Measurements from ENCODE around the gene WLS. TPM values are rescaled to one million over a fixed set of nuclear protein-coding genes. Genes with fewer than 3 reads are reported as not detected.

The WLS gene
- total RNA-seq, 1 donor from 2014 or later = not detected

- no peak for DNase-seq
- Mint-ChIP-seq H3K4me1 (peaks cover 23% of the 10 kb centered on the region), H3K36me3 (ENCODE audit: low read depth) (no peaks in the 10 kb centered on the region), H3K27me3 (peaks cover 52% of the 10 kb centered on the region), H3K4me3 (peak overlapping the region; percentile 69), H3K9me3 (no peaks in the 10 kb centered on the region), H3K27ac (no peak overlapping the region)
- CTCF ChIA-PET = no interaction called here
- intact Hi-C loops (cut with micrococcal nuclease) = no loop called here
- POLR2A ChIA-PET = no interaction called here
- ATAC-seq (ENCODE audit: low read depth) = no peak
- no peak for TF ChIP-seq CTCF (IDR thresholded peaks at IDR 0.05)
Measured at GRCh38 chr1:68231627-68232288, 565 bp downstream of the WLS start.

DNA sequence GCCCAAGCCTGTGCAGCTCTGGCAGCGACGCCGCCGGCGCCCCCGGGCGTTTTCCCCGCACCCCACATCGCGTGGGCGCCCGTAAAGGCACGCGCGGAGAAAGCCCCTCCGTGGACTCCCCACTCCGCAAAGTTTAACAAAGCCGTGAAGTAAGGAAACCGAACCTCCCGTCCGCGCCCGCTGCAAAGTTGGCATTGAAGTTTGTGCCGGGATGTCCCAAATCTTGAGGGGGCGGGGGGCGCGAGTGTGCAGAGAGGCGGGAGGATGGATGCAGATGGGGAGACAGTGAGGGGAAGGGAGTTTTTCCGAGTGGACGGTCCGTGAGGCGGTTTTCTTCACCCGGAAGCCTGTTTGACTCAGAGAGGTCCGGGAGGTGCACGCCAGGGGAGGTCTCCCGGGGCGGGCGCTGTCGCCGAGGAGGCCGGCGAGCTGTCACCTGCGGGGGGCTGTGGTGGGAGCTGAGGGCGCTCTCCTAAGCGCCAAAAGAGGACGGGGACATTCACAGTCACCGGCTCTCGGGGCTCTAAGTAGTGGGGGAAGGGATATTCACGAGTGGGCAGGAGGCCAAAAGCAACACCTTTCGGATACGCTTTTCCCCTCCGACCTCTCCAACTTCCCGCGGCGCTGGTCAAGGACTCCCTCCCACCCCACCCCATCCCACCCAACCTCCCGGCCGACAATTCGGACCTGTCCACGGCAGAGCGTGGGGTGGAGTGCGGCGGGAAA, 1.3 kb downstream of the WLS start:
- Mint-ChIP-seq H3K4me1 (peaks cover 23% of the 10 kb centered on the region), H3K9me3 (no peaks in the 10 kb centered on the region), H3K4me3 (peak overlapping the region; percentile 72), H3K36me3 (ENCODE audit: low read depth) (no peaks in the 10 kb centered on the region), H3K27me3 (peaks cover 54% of the 10 kb centered on the region), H3K27ac (no peak overlapping the region)
- ChIA-PET CTCF (no interaction called here), POLR2A (no interaction called here)
- no peak for TF ChIP-seq CTCF (IDR thresholded peaks at IDR 0.05)
- no peak for ATAC-seq (ENCODE audit: low read depth)
- intact Hi-C loops (cut with micrococcal nuclease) = no loop called here
- DNase-seq = no peak

DNA sequence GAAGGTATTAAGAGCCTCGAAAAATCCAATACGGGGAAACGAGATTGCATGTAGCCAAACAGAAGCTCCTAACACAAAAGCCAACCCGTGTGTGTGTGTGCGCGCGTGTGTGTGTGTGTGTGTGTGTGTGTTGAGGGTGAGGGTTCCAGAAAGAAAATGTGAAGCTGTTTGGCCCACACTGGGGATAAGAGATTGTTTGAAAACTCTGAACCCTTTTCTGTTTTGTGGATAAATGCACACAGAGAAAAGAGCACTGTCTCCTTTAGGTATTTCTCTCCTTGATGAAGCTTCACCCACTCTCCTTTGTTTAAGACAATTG, 1.9 kb downstream of the WLS start:
- TF ChIP-seq CTCF (IDR thresholded peaks at IDR 0.05) = no peak
- H3K27ac Mint-ChIP-seq = no peak overlapping the region
- H3K36me3 Mint-ChIP-seq (ENCODE audit: low read depth) = no peaks in the 10 kb centered on the region
- H3K9me3 Mint-ChIP-seq = no peaks in the 10 kb centered on the region
- H3K4me3 Mint-ChIP-seq = peak overlapping the region; percentile 72
- H3K4me1 Mint-ChIP-seq = peaks cover 23% of the 10 kb centered on the region
- intact Hi-C loops (cut with micrococcal nuclease) = no loop called here
- no peak for DNase-seq
- no peak for ATAC-seq (ENCODE audit: low read depth)
- POLR2A ChIA-PET = no interaction called here
- peaks cover 60% of the 10 kb centered on the region for H3K27me3 Mint-ChIP-seq
- CTCF ChIA-PET = no interaction called here

DNA sequence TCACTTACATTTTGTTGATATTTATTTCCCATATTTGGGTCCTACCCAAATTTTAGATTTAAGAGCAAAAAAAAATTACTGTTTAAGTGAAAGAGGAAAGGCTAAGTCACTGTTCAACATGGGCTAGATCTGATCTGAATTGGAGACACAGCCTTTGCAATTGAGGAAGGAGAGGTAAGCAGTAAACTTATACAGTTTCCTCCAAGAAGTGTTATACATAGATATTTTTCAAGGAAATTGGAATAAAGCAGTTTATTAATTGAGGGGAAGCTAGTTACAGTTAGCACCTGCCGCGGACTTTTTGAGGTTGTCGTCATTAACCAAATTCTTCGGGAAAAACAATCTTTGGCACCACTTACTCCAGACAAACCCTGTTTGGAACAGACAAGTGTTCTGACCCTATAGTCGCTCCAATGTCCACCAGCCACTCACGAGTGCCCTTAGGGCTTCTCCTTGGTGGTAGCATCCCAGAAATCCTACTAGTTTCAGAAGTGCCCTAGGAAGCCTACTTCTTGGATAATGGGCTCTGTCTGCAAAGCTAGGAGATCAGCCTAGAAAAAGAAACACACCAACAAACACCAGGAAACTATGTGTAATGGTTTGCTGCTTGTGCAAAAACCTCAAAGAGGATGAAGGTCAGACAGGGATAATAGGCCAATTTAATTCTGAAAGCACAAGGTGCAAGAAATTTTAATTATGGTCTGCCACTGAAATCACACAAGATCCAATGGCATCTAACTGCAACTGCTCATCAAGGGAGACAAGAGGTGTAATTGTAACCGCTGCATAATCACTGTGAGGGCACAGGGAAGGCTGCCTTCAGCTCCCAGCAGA, 2.5 kb downstream of the WLS start:
- TF ChIP-seq CTCF (IDR thresholded peaks at IDR 0.05) = no peak
- H3K27me3 Mint-ChIP-seq = peaks cover 58% of the 10 kb centered on the region
- H3K36me3 Mint-ChIP-seq (ENCODE audit: low read depth) = no peaks in the 10 kb centered on the region
- POLR2A ChIA-PET = no interaction called here
- H3K4me3 Mint-ChIP-seq = no peak overlapping the region
- H3K27ac Mint-ChIP-seq = no peak overlapping the region
- intact Hi-C loops (cut with micrococcal nuclease) = no loop called here
- H3K4me1 Mint-ChIP-seq = peaks cover 23% of the 10 kb centered on the region
- CTCF ChIA-PET = no interaction called here
- ATAC-seq (ENCODE audit: low read depth) = no peak
- H3K9me3 Mint-ChIP-seq = no peaks in the 10 kb centered on the region
- no peak for DNase-seq

GRCh38 chr1:68228851-68229250, 3.5 kb downstream of the WLS start:
- peaks cover 48% of the 10 kb centered on the region for H3K27me3 Mint-ChIP-seq
- no peaks in the 10 kb centered on the region for H3K36me3 Mint-ChIP-seq (ENCODE audit: low read depth)
- POLR2A ChIA-PET = no interaction called here
- H3K27ac Mint-ChIP-seq = no peak overlapping the region
- H3K4me1 Mint-ChIP-seq = peaks cover 23% of the 10 kb centered on the region
- H3K9me3 Mint-ChIP-seq = no peaks in the 10 kb centered on the region
- no peak overlapping the region for H3K4me3 Mint-ChIP-seq
- CTCF ChIA-PET = no interaction called here
- DNase-seq = no peak
- ATAC-seq (ENCODE audit: low read depth) = no peak
- intact Hi-C loops (cut with micrococcal nuclease) = no loop called here
- no peak for TF ChIP-seq CTCF (IDR thresholded peaks at IDR 0.05)
